ENCODE measurements around the gene LRRTM4.
"Not testable (repeated sequence)": the region's sequence is repeated elsewhere in the genome, so short reads cannot be mapped to it uniquely, and the experiment has no call there.

Gene LRRTM4

GRCh38 chr2:77142141-77142540, 380.0 kb downstream of the LRRTM4 start:
- no peak for TF ChIP-seq CTCF (IDR thresholded peaks at IDR 0.05; ENCODE audit: insufficient read depth, missing control alignments)
- FAIRE-seq: no peak
- DNase-seq (ENCODE audit: insufficient read length, low spot score): no peak

GRCh38 chr2:77128479-77128878, 393.7 kb downstream of the LRRTM4 start:
- not testable (repeated sequence) for FAIRE-seq; DNase-seq (ENCODE audit: insufficient read length, low spot score)

GRCh38 chr2:77127345-77127744, 394.8 kb downstream of the LRRTM4 start:
- FAIRE-seq: no peak
- DNase-seq (ENCODE audit: insufficient read length, low spot score): no peak
- no peak for TF ChIP-seq CTCF (IDR thresholded peaks at IDR 0.05; ENCODE audit: insufficient read depth, missing control alignments)

GRCh38 chr2:77121518-77121917, 400.7 kb downstream of the LRRTM4 start:
- DNase-seq (ENCODE audit: insufficient read length, low spot score): no peak
- TF ChIP-seq CTCF (IDR thresholded peaks at IDR 0.05; ENCODE audit: insufficient read depth, missing control alignments): no peak
- FAIRE-seq: no peak

GRCh38 chr2:77119333-77119732, 402.8 kb downstream of the LRRTM4 start:
- TF ChIP-seq CTCF (IDR thresholded peaks at IDR 0.05; ENCODE audit: insufficient read depth, missing control alignments): no peak
- FAIRE-seq (no peak), DNase-seq (ENCODE audit: insufficient read length, low spot score) (no peak)

GRCh38 chr2:77108915-77109314, 413.3 kb downstream of the LRRTM4 start:
- TF ChIP-seq CTCF (IDR thresholded peaks at IDR 0.05; ENCODE audit: insufficient read depth, missing control alignments): no peak
- DNase-seq (ENCODE audit: insufficient read length, low spot score) (no peak), FAIRE-seq (no peak)

- TF ChIP-seq CTCF (IDR thresholded peaks at IDR 0.05; ENCODE audit: insufficient read depth, missing control alignments): no peak
- no peak for DNase-seq (ENCODE audit: insufficient read length, low spot score)
- no peak for FAIRE-seq
These were observed 417.2 kb downstream of the LRRTM4 start for GRCh38 chr2:77105008-77105407.

- DNase-seq (ENCODE audit: insufficient read length, low spot score) (no peak), FAIRE-seq (no peak)
- no peak for TF ChIP-seq CTCF (IDR thresholded peaks at IDR 0.05; ENCODE audit: insufficient read depth, missing control alignments)
These were observed 417.6 kb downstream of the LRRTM4 start for GRCh38 chr2:77104554-77104953.
